Liver (tissue), 3 donors: Measurements from ENCODE around the gene DPM2.

Source experiments
- ATF3 ChIP-seq: IDR thresholded peaks from 2 replicates; pipeline ENCODE4 v1.6.1; 2016; ENCODE audit warnings: antibody characterized with exemption
- EGR1 ChIP-seq, 2 donors: IDR thresholded peaks; 2 replicates each; pipeline ENCODE4 v1.6.1; 2016 to 2018; ENCODE audit warnings: antibody characterized with exemption in 2 of 2, low read depth in 2 of 2
- FOXA1 ChIP-seq: IDR thresholded peaks from 2 replicates; pipeline ENCODE4 v1.6.1; 2016; ENCODE audit warnings: antibody characterized with exemption
- GABPA ChIP-seq, 2 donors: IDR thresholded peaks in 1 of 2; conservative IDR thresholded peaks in 1 of 2; 2 replicates each; pipeline ENCODE4 v1.6.1; 2016; ENCODE audit warnings: antibody characterized with exemption in 2 of 2, mild to moderate bottlenecking in 1 of 2, moderate library complexity in 1 of 2
- HNF4A ChIP-seq, 2 donors: conservative IDR thresholded peaks; 2 replicates each; pipeline ENCODE4 v1.6.1; 2016; ENCODE audit warnings: antibody characterized with exemption in 2 of 2, mild to moderate bottlenecking in 2 of 2
- JUND ChIP-seq, 2 donors: IDR thresholded peaks; 2 replicates each; pipeline ENCODE4 v1.6.1; 2016; ENCODE audit warnings: antibody characterized with exemption in 2 of 2
- MAX ChIP-seq: IDR thresholded peaks from 2 replicates; pipeline ENCODE4 v1.6.1; 2016; ENCODE audit warnings: antibody characterized with exemption
- RAD21 ChIP-seq, 2 donors: IDR thresholded peaks; 2 replicates each; pipeline ENCODE4 v1.6.1; 2016; ENCODE audit warnings: antibody characterized with exemption in 2 of 2, mild to moderate bottlenecking in 2 of 2
- REST ChIP-seq: IDR thresholded peaks from 2 replicates; pipeline ENCODE4 v1.6.1; 2016; ENCODE audit warnings: antibody characterized with exemption, mild to moderate bottlenecking
- SP1 ChIP-seq: IDR thresholded peaks from 2 replicates; pipeline ENCODE4 v1.6.1; 2018; ENCODE audit warnings: antibody characterized with exemption, mild to moderate bottlenecking
- TAF1 ChIP-seq: conservative IDR thresholded peaks from 2 replicates; pipeline ENCODE4 v1.6.1; 2016; ENCODE audit warnings: antibody characterized with exemption, mild to moderate bottlenecking
- YY1 ChIP-seq: IDR thresholded peaks from 2 replicates; pipeline ENCODE4 v1.6.1; 2016; ENCODE audit warnings: antibody characterized with exemption, mild to moderate bottlenecking
- ZBTB33 ChIP-seq: IDR thresholded peaks from 2 replicates; pipeline ENCODE4 v1.6.1; 2016; ENCODE audit warnings: antibody characterized with exemption
- TF ChIP-seq, protein P1 (sequence below): fragments of 150-350 bp; IDR thresholded peaks from 2 replicates; pipeline ENCODE4 v1.5.1; 2017; ENCODE audit warnings: improper control_type of control experiment, low read depth, low read length; ENCODE audit not compliant: missing input control
- donor health status: healthy.
- donor health status: healthy.

- no peak for TF ChIP-seq MAX
- TF ChIP-seq, protein P1, sequence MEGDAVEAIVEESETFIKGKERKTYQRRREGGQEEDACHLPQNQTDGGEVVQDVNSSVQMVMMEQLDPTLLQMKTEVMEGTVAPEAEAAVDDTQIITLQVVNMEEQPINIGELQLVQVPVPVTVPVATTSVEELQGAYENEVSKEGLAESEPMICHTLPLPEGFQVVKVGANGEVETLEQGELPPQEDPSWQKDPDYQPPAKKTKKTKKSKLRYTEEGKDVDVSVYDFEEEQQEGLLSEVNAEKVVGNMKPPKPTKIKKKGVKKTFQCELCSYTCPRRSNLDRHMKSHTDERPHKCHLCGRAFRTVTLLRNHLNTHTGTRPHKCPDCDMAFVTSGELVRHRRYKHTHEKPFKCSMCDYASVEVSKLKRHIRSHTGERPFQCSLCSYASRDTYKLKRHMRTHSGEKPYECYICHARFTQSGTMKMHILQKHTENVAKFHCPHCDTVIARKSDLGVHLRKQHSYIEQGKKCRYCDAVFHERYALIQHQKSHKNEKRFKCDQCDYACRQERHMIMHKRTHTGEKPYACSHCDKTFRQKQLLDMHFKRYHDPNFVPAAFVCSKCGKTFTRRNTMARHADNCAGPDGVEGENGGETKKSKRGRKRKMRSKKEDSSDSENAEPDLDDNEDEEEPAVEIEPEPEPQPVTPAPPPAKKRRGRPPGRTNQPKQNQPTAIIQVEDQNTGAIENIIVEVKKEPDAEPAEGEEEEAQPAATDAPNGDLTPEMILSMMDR = no peak
- no peak for TF ChIP-seq YY1
- no peak for TF ChIP-seq TAF1
- TF ChIP-seq REST = no peak
- TF ChIP-seq RAD21 (IDR thresholded peaks at IDR 0.05) = no peak
- no peak for TF ChIP-seq ATF3
- TF ChIP-seq HNF4A (conservative IDR thresholded peaks at IDR 0.05) = no peak
- TF ChIP-seq GABPA (IDR thresholded peaks at IDR 0.05 in 1 of 2, conservative IDR thresholded peaks at IDR 0.05 in 1 of 2) = no peak
- no peak for TF ChIP-seq FOXA1
- TF ChIP-seq JUND (IDR thresholded peaks at IDR 0.05) = no peak
- no peak for TF ChIP-seq ZBTB33
- TF ChIP-seq SP1 = no peak
- no peak for TF ChIP-seq EGR1 (IDR thresholded peaks at IDR 0.05; ENCODE audit: low read depth in 2 of 2)
These were observed 31.9 kb downstream of the DPM2 start for GRCh38 chr9:127905788-127906191.
